ENCODE data around the gene OR2V1.
"Not testable (repeated sequence)": the region's sequence is repeated elsewhere in the genome, so short reads cannot be mapped to it uniquely, and the experiment has no call there.

OR2V1 gene

GRCh38 chr5:181127907-181128626 is 2.9 kb downstream of the OR2V1 start:
- DNase-seq = no peak

- DNase-seq = no peak
These were observed 3.5 kb downstream of the OR2V1 start for GRCh38 chr5:181127456-181127855.

- DNase-seq = no peak
These were observed 4.1 kb downstream of the OR2V1 start for GRCh38 chr5:181126841-181127240.

- DNase-seq = no peak
These were observed 6.4 kb downstream of the OR2V1 start for GRCh38 chr5:181124526-181124925.

- no peak for DNase-seq
These were observed 9.1 kb downstream of the OR2V1 start for GRCh38 chr5:181121675-181122561.

- no peak for DNase-seq
These were observed 10.2 kb downstream of the OR2V1 start for GRCh38 chr5:181120761-181121160.

GRCh38 chr5:181120306-181120705 is 10.7 kb downstream of the OR2V1 start:
- no peak for DNase-seq

GRCh38 chr5:181119105-181119504 is 11.9 kb downstream of the OR2V1 start:
- no peak for DNase-seq

GRCh38 chr5:181118369-181118768 is 12.6 kb downstream of the OR2V1 start:
- no peak for DNase-seq

- DNase-seq = peak; percentile 1
These were observed 15.9 kb downstream of the OR2V1 start for GRCh38 chr5:181114844-181115778.

GRCh38 chr5:181114284-181114843 is 16.6 kb downstream of the OR2V1 start:
- no peak for DNase-seq

- not testable (repeated sequence) for DNase-seq
These were observed 17.4 kb downstream of the OR2V1 start for GRCh38 chr5:181113572-181113971.

- DNase-seq = no peak
These were observed 18.5 kb downstream of the OR2V1 start for GRCh38 chr5:181112476-181112875.

- no peak for DNase-seq
These were observed 20.0 kb downstream of the OR2V1 start for GRCh38 chr5:181111010-181111409.

GRCh38 chr5:181109489-181110013 is 21.4 kb downstream of the OR2V1 start:
- no peak for DNase-seq

- no peak for DNase-seq
These were observed 22.3 kb downstream of the OR2V1 start for GRCh38 chr5:181108578-181109165.

GRCh38 chr5:181107699-181108098 is 23.3 kb downstream of the OR2V1 start:
- DNase-seq = no peak

- DNase-seq = no peak
These were observed 25.5 kb downstream of the OR2V1 start for GRCh38 chr5:181105391-181106025.

- not testable (repeated sequence) for DNase-seq
These were observed 26.2 kb downstream of the OR2V1 start for GRCh38 chr5:181104606-181105390.

- DNase-seq = not testable (repeated sequence)
These were observed 26.8 kb downstream of the OR2V1 start for GRCh38 chr5:181104259-181104568.

All from NCI-H2227 treated with DMSO at 0.1 percent for 48 hours (cell line).